Left ventricle myocardium inferior (tissue), 1 donor: ENCODE data around the gene POC1B. TPM values are rescaled to one million over a fixed set of nuclear protein-coding genes. Genes with fewer than 3 reads are reported as not detected.

ENCODE experiments used
- DNase-seq: peaks from one replicate; pipeline ENCODE4 v3.0.0-alpha.2; 2020
- H3K27ac ChIP-seq: fragments of 200-600 bp; replicated peaks from 2 replicates; pipeline ENCODE4 v1.8.0; 2021
- H3K27me3 ChIP-seq: fragments of 200-600 bp; 2 replicates; pipeline ENCODE4 v1.8.0; 2021; ENCODE audit warnings: low read depth
- H3K36me3 ChIP-seq: fragments of 200-600 bp; 2 replicates; pipeline ENCODE4 v1.8.0; 2021
- H3K4me1 ChIP-seq: fragments of 200-600 bp; 2 replicates; pipeline ENCODE4 v1.8.0; 2021
- H3K4me3 ChIP-seq: fragments of 200-600 bp; 2 replicates; pipeline ENCODE4 v1.8.0; 2021; ENCODE audit warnings: mild to moderate bottlenecking, moderate library complexity
- H3K9me3 ChIP-seq: fragments of 200-600 bp; replicated peaks from 2 replicates; pipeline ENCODE4 v1.8.0; 2021
- CTCF ChIP-seq: fragments of 200-600 bp; IDR thresholded peaks from 2 replicates; pipeline ENCODE4 v1.8.0; 2021; ENCODE audit warnings: antibody characterized with exemption, mild to moderate bottlenecking, borderline replicate concordance
- intact Hi-C: fragments of 100-400 bp; cut with micrococcal nuclease; formaldehyde crosslinking; loops from one replicate; pipeline ENCODE4 v1.11.0; 2022
- total RNA-seq: library from RNA; stranded (reverse); fragmentation: NEBNext Ultra II Directional; extraction: Animal tissue kit (Norgen Biotek cat#: 25700); gene quantifications from one replicate; pipeline ENCODE4 v1.2.1, GENCODE V29; 2021
- donor health status: DM: no; HTN: yes; CAD: no; lungs with severe emphysema.

POC1B gene
- total RNA-seq, 1 donor from 2014 or later: 8.6 TPM

GRCh38 chr12:89383235-89384049, 142.4 kb downstream of the POC1B start:
- Histone ChIP-seq H3K4me3 (peak overlapping the region; percentile 22), H3K36me3 (no peaks in the 10 kb centered on the region), H3K4me1 (peaks cover 50% of the 10 kb centered on the region), H3K27ac (peak overlapping the region; percentile 84), H3K9me3 (no peaks in the 10 kb centered on the region), H3K27me3 (no peaks in the 10 kb centered on the region)
- no peak for DNase-seq
- TF ChIP-seq CTCF: no peak
- intact Hi-C loops: no loop called here

- TF ChIP-seq CTCF: no peak
- H3K9me3 ChIP-seq: no peaks in the 10 kb centered on the region
- intact Hi-C loops: no loop called here
These were observed 143.5 kb downstream of the POC1B start for GRCh38 chr12:89382328-89382727.

GRCh38 chr12:89379839-89380467, 145.9 kb downstream of the POC1B start:
- no peaks in the 10 kb centered on the region for H3K9me3 ChIP-seq
- no peak for TF ChIP-seq CTCF
- H3K4me3 ChIP-seq: no peak overlapping the region
- no peaks in the 10 kb centered on the region for H3K36me3 ChIP-seq
- intact Hi-C loops: no loop called here
- peaks cover 40% of the 10 kb centered on the region for H3K4me1 ChIP-seq
- H3K27me3 ChIP-seq: no peaks in the 10 kb centered on the region
- DNase-seq: no peak
- no peak overlapping the region for H3K27ac ChIP-seq

More at GRCh38 chr12:89382328-89382727, 143.5 kb downstream of the POC1B start:
- Histone ChIP-seq H3K36me3 (no peaks in the 10 kb centered on the region), H3K27ac (peak overlapping the region; percentile 84), H3K4me3 (no peak overlapping the region), H3K27me3 (no peaks in the 10 kb centered on the region), H3K4me1 (peaks cover 50% of the 10 kb centered on the region)
- no peak for DNase-seq

DNA sequence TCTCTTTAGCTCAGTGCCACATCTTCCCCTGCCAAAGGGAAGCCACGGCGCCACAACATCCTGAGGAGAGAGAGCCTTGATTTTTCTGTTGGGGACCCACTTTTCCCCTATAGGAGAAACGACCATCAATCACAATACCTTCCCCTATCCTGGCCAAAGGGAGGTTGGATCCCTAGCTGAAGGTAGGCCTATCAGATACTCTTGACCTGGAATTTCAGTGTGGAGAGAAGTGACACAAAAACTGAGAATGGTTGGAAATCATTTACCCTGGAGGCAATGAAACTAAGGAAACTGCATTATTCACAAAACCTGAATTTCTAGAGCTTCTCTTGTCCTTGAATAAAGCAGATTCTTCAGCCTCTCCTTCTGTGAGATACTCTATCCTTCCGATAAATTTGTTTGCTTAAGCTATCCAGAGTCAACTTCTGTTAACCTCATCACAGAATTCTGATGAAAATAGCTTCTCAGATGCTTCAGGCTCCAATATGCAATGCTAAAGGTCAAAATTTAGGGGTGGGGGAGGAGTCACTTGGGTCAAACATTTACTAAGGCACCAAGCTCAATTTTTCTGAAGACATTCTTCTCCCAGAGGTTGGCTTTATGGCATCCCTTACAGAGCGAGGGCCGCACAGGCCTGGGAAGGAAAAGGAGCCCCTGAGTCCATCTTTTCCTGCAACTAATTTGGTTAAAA, 146.6 kb downstream of the POC1B start:
- Histone ChIP-seq H3K36me3 (no peaks in the 10 kb centered on the region), H3K9me3 (no peaks in the 10 kb centered on the region), H3K27ac (no peak overlapping the region), H3K4me3 (no peak overlapping the region), H3K27me3 (no peaks in the 10 kb centered on the region), H3K4me1 (peaks cover 40% of the 10 kb centered on the region)
- intact Hi-C loops: no loop called here
- TF ChIP-seq CTCF: no peak
- DNase-seq: no peak

DNA sequence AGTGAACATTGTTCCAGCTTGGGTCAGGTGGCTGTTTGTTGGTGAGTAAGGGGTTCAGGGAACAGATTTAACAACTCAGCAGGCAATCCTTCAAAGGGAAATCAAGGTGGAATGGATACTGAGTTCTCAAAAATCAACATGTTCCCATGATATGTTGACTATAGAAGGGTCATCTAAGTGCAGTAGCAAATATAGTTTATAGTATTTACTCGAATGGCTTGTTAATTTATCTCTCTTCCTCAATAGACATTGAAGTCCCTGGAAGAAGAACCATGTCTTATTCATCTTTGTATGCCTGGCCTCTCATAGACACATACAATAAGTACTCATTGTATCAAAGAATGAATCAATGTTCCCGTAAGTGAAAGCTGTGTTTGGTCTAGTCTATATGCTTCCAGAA, 149.0 kb downstream of the POC1B start:
- no peak for TF ChIP-seq CTCF
- Histone ChIP-seq H3K36me3 (no peaks in the 10 kb centered on the region), H3K27ac (no peak overlapping the region), H3K9me3 (no peaks in the 10 kb centered on the region), H3K4me1 (peaks cover 43% of the 10 kb centered on the region), H3K27me3 (no peaks in the 10 kb centered on the region), H3K4me3 (no peak overlapping the region)
- DNase-seq: no peak
- intact Hi-C loops: no loop called here
